Activated T-cell treated with anti-CD3 and anti-CD28 coated beads, Interleukin-2, amount 50 U/mL, for 72 hours (primary cell): Measurements from ENCODE around the gene TMX3. TPM values are rescaled to one million over a fixed set of nuclear protein-coding genes. Genes with fewer than 3 reads are reported as not detected.

Source experiments
- ATAC-seq, 2 donors: fragments of 150-1000 bp; cut with Tn5 transposase; replicated peaks in 1 of 2; 2 replicates each; pipeline ENCODE4 v1.10.0; 2021; ENCODE audit warnings: moderate library complexity in 2 of 2, mild to moderate bottlenecking in 1 of 2
- DNase-seq, 2 donors: peaks; one replicate each; pipeline ENCODE4 v3.0.0; 2021 to 2022; ENCODE audit warnings: mixed read lengths in 1 of 2
- H3K27ac Mint-ChIP-seq: one replicate; pipeline ENCODE4 v1.8.0; 2022; ENCODE audit warnings: mild to moderate bottlenecking, moderate library complexity, mixed read lengths
- H3K27me3 Mint-ChIP-seq: one replicate; pipeline ENCODE4 v1.8.0; 2022; ENCODE audit warnings: low read depth, mixed read lengths
- H3K36me3 Mint-ChIP-seq, 2 donors: one replicate each; pipeline ENCODE4 v1.8.0; 2022; ENCODE audit warnings: mixed read lengths in 2 of 2, mild to moderate bottlenecking in 1 of 2; ENCODE audit not compliant: insufficient read depth in 2 of 2
- H3K4me1 Mint-ChIP-seq: one replicate; pipeline ENCODE4 v1.8.0; 2022; ENCODE audit warnings: low read depth, mixed read lengths
- H3K4me3 Mint-ChIP-seq, 2 donors: one replicate each; pipeline ENCODE4 v1.8.0; 2022; ENCODE audit warnings: mild to moderate bottlenecking in 2 of 2, mixed read lengths in 2 of 2, moderate library complexity in 2 of 2
- H3K9me3 Mint-ChIP-seq, 2 donors: one replicate each; pipeline ENCODE4 v1.8.0; 2022; ENCODE audit warnings: mixed read lengths in 2 of 2
- total RNA-seq, 2 donors: library from RNA; stranded (reverse); gene quantifications; one replicate each; pipeline ENCODE4 v1.2.3, GENCODE V29; 2022

The TMX3 gene, protein sequence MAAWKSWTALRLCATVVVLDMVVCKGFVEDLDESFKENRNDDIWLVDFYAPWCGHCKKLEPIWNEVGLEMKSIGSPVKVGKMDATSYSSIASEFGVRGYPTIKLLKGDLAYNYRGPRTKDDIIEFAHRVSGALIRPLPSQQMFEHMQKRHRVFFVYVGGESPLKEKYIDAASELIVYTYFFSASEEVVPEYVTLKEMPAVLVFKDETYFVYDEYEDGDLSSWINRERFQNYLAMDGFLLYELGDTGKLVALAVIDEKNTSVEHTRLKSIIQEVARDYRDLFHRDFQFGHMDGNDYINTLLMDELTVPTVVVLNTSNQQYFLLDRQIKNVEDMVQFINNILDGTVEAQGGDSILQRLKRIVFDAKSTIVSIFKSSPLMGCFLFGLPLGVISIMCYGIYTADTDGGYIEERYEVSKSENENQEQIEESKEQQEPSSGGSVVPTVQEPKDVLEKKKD
- total RNA-seq: 10 to 100 TPM; 69.5 to 79.6 TPM

GRCh38 chr18:68714712-68715496, at the start of gene TMX3:
Gene TMX3, minus strand, starts transcription at chr18:68715108. Its CDS starts 127 bp downstream, at chr18:68714981.
- ATAC-seq (peak; percentile 98 to 99), DNase-seq (peak; percentile 94)
- H3K36me3 Mint-ChIP-seq: peaks cover 6 to 8% of the 10 kb centered on the region in 2 donors
- peak within 1 kb of the TSS; percentile 87 to 99 for H3K4me3 Mint-ChIP-seq
- H3K27ac Mint-ChIP-seq: peak within 1 kb of the TSS; percentile 96
- peaks cover 34% of the 10 kb centered on the region for H3K4me1 Mint-ChIP-seq
- no peaks in the 10 kb centered on the region for H3K27me3 Mint-ChIP-seq
- H3K9me3 Mint-ChIP-seq: no peaks in the 10 kb centered on the region

- no peak for ATAC-seq
- DNase-seq: no peak
- H3K36me3 Mint-ChIP-seq: peaks cover under 1 to 2% of the 10 kb centered on the region in 2 donors
- H3K4me1 Mint-ChIP-seq: no peaks in the 10 kb centered on the region
- peaks cover 2 to 3% of the 10 kb centered on the region in 2 donors for H3K9me3 Mint-ChIP-seq
- H3K27ac Mint-ChIP-seq: no peak overlapping the region
- no peaks in the 10 kb centered on the region for H3K27me3 Mint-ChIP-seq
- no peak overlapping the region for H3K4me3 Mint-ChIP-seq
These were observed 49.1 kb upstream of the TMX3 start for GRCh38 chr18:68764016-68764415.

GRCh38 chr18:68763083-68763482, 48.2 kb upstream of the TMX3 start:
- DNase-seq (no peak), ATAC-seq (no peak)
- peaks cover 3% of the 10 kb centered on the region in 2 donors for H3K9me3 Mint-ChIP-seq
- no peak overlapping the region for H3K4me3 Mint-ChIP-seq
- no peaks in the 10 kb centered on the region for H3K27me3 Mint-ChIP-seq
- H3K27ac Mint-ChIP-seq: no peak overlapping the region
- H3K4me1 Mint-ChIP-seq: no peaks in the 10 kb centered on the region
- H3K36me3 Mint-ChIP-seq: peaks cover 2 to 5% of the 10 kb centered on the region in 2 donors

DNA sequence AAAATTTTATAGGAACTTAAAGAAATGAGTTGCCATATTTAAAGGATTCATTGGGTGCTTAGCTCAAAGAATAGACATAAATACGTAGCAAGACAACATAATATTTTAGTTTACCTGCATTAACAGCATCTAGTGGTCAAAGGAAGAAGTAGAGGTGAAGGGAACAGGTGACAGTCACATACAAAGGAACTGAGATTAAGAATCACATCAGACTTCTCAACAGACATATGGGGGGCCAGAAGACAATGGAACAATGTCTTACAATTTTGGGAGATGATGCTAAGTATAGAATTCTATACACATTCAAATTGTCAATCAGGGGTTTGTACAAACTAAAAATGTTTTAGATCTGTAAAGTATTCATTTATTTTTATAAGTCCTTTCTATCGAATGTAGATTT, 44.4 kb upstream of the TMX3 start:
- no peak for DNase-seq
- no peak overlapping the region for H3K27ac Mint-ChIP-seq
- no peak overlapping the region for H3K4me3 Mint-ChIP-seq
- H3K36me3 Mint-ChIP-seq: peaks cover 2 to 5% of the 10 kb centered on the region in 2 donors
- no peaks in the 10 kb centered on the region for H3K27me3 Mint-ChIP-seq
- ATAC-seq: no peak
- no peaks in the 10 kb centered on the region for H3K4me1 Mint-ChIP-seq
- H3K9me3 Mint-ChIP-seq: peaks cover 3 to 5% of the 10 kb centered on the region in 2 donors

GRCh38 chr18:68757126-68757525, 42.2 kb upstream of the TMX3 start:
- Mint-ChIP-seq H3K4me1 (no peaks in the 10 kb centered on the region), H3K9me3 (peaks cover 3 to 8% of the 10 kb centered on the region in 2 donors)

GRCh38 chr18:68742206-68742605, 27.3 kb upstream of the TMX3 start:
- ATAC-seq (no peak), DNase-seq (no peak)
- Mint-ChIP-seq H3K27me3 (no peaks in the 10 kb centered on the region), H3K9me3 (no peaks in the 10 kb centered on the region), H3K36me3 (no peaks in the 10 kb centered on the region), H3K4me1 (no peaks in the 10 kb centered on the region), H3K27ac (no peak overlapping the region), H3K4me3 (no peak overlapping the region)

More at GRCh38 chr18:68757126-68757525, 42.2 kb upstream of the TMX3 start:
- Mint-ChIP-seq H3K36me3 (peaks cover 2 to 5% of the 10 kb centered on the region in 2 donors), H3K27me3 (no peaks in the 10 kb centered on the region), H3K27ac (no peak overlapping the region), H3K4me3 (no peak overlapping the region)
- DNase-seq (no peak), ATAC-seq (no peak)

- DNase-seq (no peak), ATAC-seq (no peak)
- Mint-ChIP-seq H3K9me3 (no peaks in the 10 kb centered on the region), H3K36me3 (no peaks in the 10 kb centered on the region), H3K27ac (no peak overlapping the region), H3K4me1 (no peaks in the 10 kb centered on the region), H3K27me3 (no peaks in the 10 kb centered on the region), H3K4me3 (no peak overlapping the region)
These were observed 26.1 kb upstream of the TMX3 start for GRCh38 chr18:68740966-68741365.

DNA sequence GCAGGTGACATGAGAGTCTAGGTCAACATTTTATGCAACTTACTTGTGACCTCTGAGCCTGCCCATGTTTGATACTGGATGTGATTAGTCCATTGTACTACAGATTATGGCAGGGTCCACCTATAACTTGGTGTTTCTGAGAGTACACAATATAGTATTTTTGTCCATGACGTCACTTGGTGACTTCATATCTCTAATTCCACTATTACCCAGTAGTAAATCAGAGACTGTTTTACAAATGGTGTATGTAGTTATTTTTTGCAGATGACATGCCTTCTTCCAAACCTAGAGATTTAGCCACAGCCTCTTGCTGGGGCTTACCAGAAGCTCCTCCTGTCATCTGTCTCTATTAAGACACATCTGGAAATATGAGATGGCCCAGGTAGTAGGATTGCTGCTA, 24.6 kb upstream of the TMX3 start:
- ATAC-seq (no peak), DNase-seq (no peak)
- Mint-ChIP-seq H3K27ac (no peak overlapping the region), H3K27me3 (no peaks in the 10 kb centered on the region), H3K4me1 (peaks cover 5% of the 10 kb centered on the region), H3K9me3 (no peaks in the 10 kb centered on the region), H3K4me3 (no peak overlapping the region), H3K36me3 (no peaks in the 10 kb centered on the region)

- DNase-seq (no peak), ATAC-seq (no peak)
- Mint-ChIP-seq H3K27ac (no peak overlapping the region), H3K36me3 (no peaks in the 10 kb centered on the region), H3K4me3 (no peak overlapping the region), H3K27me3 (no peaks in the 10 kb centered on the region), H3K4me1 (peaks cover 5% of the 10 kb centered on the region), H3K9me3 (no peaks in the 10 kb centered on the region)
These were observed 23.7 kb upstream of the TMX3 start for GRCh38 chr18:68738564-68738963.

GRCh38 chr18:68735483-68736343, 20.8 kb upstream of the TMX3 start:
- DNase-seq (peak in 1 of 2 donors; percentile 13), ATAC-seq (peak; percentile 58 to 69)
- H3K4me1 Mint-ChIP-seq: peaks cover 5% of the 10 kb centered on the region
- H3K36me3 Mint-ChIP-seq: no peaks in the 10 kb centered on the region
- H3K9me3 Mint-ChIP-seq: no peaks in the 10 kb centered on the region
- no peak overlapping the region for H3K27ac Mint-ChIP-seq
- H3K4me3 Mint-ChIP-seq: no peak overlapping the region
- H3K27me3 Mint-ChIP-seq: no peaks in the 10 kb centered on the region

DNA sequence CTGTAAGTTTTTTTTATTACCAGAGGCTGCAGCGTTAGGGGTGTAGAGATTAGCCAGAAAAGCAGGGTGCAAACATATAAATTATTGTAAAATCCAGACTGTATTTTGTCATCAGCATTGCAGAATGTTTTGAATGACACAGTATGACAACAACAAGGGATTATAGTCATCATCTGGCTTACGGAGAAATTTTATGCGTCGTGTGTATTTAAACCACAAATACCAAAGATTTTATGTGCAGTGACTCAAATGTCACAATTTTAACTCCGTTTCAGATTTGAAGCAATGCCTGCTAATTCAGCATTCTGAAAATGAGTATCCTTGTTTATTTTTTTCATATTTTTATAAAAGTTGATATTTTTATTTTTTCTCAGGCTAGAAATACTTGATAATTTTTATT, 19.4 kb upstream of the TMX3 start:
- H3K9me3 Mint-ChIP-seq: no peaks in the 10 kb centered on the region
- no peaks in the 10 kb centered on the region for H3K36me3 Mint-ChIP-seq
- peaks cover 5% of the 10 kb centered on the region for H3K4me1 Mint-ChIP-seq
- no peak overlapping the region for H3K4me3 Mint-ChIP-seq
- no peak overlapping the region for H3K27ac Mint-ChIP-seq
- H3K27me3 Mint-ChIP-seq: no peaks in the 10 kb centered on the region
- ATAC-seq (peak in 1 of 2 donors; percentile 50), DNase-seq (no peak)

- H3K4me3 Mint-ChIP-seq: no peak overlapping the region
- no peak for ATAC-seq
- H3K36me3 Mint-ChIP-seq: no peaks in the 10 kb centered on the region
- H3K9me3 Mint-ChIP-seq: no peaks in the 10 kb centered on the region
- H3K4me1 Mint-ChIP-seq: peaks cover 5% of the 10 kb centered on the region
- DNase-seq: no peak
- H3K27ac Mint-ChIP-seq: no peak overlapping the region
- H3K27me3 Mint-ChIP-seq: no peaks in the 10 kb centered on the region
These were observed 18.8 kb upstream of the TMX3 start for GRCh38 chr18:68733707-68734106.
